HepG2 (cell line): ENCODE results near the gene DNAJC19. TPM values are rescaled to one million over a fixed set of nuclear protein-coding genes. Genes with fewer than 3 reads are reported as not detected.

Experiments
- ATF7-NPFF ChIP-seq: sonication (generic); formaldehyde crosslinking; IDR thresholded peaks from 2 replicates; pipeline ENCODE4 v1.8.1; 2023; ENCODE audit warnings: mild to moderate bottlenecking, low read depth, missing genetic modification reagents, moderate library complexity
- IKZF4 ChIP-seq: sonication (generic); formaldehyde crosslinking; IDR thresholded peaks from 2 replicates; pipeline ENCODE4 v1.5.1; 2020; ENCODE audit warnings: borderline replicate concordance, mild to moderate bottlenecking, low read depth, missing genetic modification reagents; ENCODE audit errors: not compliant biosample characterization
- KMT2A ChIP-seq: sonication (generic); formaldehyde crosslinking; IDR thresholded peaks from 2 replicates; pipeline ENCODE4 v1.4.0; 2020; ENCODE audit warnings: missing genetic modification reagents
- NCOA5 ChIP-seq: sonication (generic); formaldehyde crosslinking; IDR thresholded peaks from 2 replicates; pipeline ENCODE4 v1.4.0; 2020; ENCODE audit warnings: missing genetic modification reagents
- PAX8 ChIP-seq: sonication (generic); formaldehyde crosslinking; IDR thresholded peaks from 2 replicates; pipeline ENCODE4 v1.8.0; 2022; ENCODE audit warnings: mild to moderate bottlenecking, missing genetic modification reagents, borderline replicate concordance
- RBM22 ChIP-seq: fragments of 200-400 bp; formaldehyde crosslinking; optimal IDR thresholded peaks from 2 replicates; pipeline ENCODE3; 2017; ENCODE audit warnings: mild to moderate bottlenecking, low read length, moderate library complexity
- SKI ChIP-seq: fragments of 450-650 bp; IDR thresholded peaks from one replicate; pipeline ENCODE4 v1.6.1; 2018; ENCODE audit warnings: mild to moderate bottlenecking; ENCODE audit not compliant: partially characterized antibody
- SRY ChIP-seq: sonication (generic); formaldehyde crosslinking; IDR thresholded peaks from 2 replicates; pipeline ENCODE4 v1.8.0; 2022; ENCODE audit warnings: mild to moderate bottlenecking, missing genetic modification reagents
- TP53 ChIP-seq: sonication (generic); formaldehyde crosslinking; conservative IDR thresholded peaks from 2 replicates; pipeline ENCODE4 v1.4.0; 2020; ENCODE audit warnings: missing genetic modification reagents
- ZNF331 ChIP-seq: sonication (generic); formaldehyde crosslinking; IDR thresholded peaks from 2 replicates; pipeline ENCODE4 v1.4.0; 2020; ENCODE audit warnings: missing genetic modification reagents
- ZNF629 ChIP-seq: sonication (generic); formaldehyde crosslinking; conservative IDR thresholded peaks from 2 replicates; pipeline ENCODE4 v1.5.0; 2020; ENCODE audit warnings: missing genetic modification reagents
- ZNF644 ChIP-seq: IDR thresholded peaks from 2 replicates; pipeline ENCODE4 v1.6.1; 2016; ENCODE audit warnings: low read depth
- polyA plus RNA-seq, 8 experiments: library from polyadenylated mRNA; depleted of rRNA in 3 of 8; stranded (reverse) in 7 of 8; unstranded in 1 of 8; fragments of >200 nt; fragmentation: Illumina TruSeq in 4 of 8; extraction: Trizol in 4 of 8; gene quantifications; 2 replicates each; pipeline versions ENCODE4 v1.2.1 to v1.2.3, GENCODE V29; 2011 to 2016; ENCODE audit warnings: low read depth in 4 of 8, missing spikeins in 1 of 8, mixed read lengths in 1 of 8; ENCODE audit not compliant: insufficient read depth in 1 of 8
- total RNA-seq, 5 experiments: library from RNA; depleted of rRNA; stranded (reverse); fragments of >200 nt; fragmentation: Illumina TruSeq; extraction: Trizol; gene quantifications; 2 replicates each; pipeline ENCODE4 v1.2.3, GENCODE V29; 2016; ENCODE audit warnings: low read depth in 1 of 5
- TF ChIP-seq, protein P1 (sequence below): sonication (generic); formaldehyde crosslinking; IDR thresholded peaks from 2 replicates; pipeline ENCODE4 v1.9.0; 2021; ENCODE audit warnings: missing genetic modification reagents, borderline replicate concordance
- TF ChIP-seq, protein P2 (sequence below): sonication (generic); formaldehyde crosslinking; IDR thresholded peaks from 2 replicates; pipeline ENCODE4 v1.5.1; 2020; ENCODE audit warnings: missing genetic modification reagents, mild to moderate bottlenecking, borderline replicate concordance
- TF ChIP-seq, protein P3 (sequence below): sonication (generic); formaldehyde crosslinking; IDR thresholded peaks from 2 replicates; pipeline ENCODE4 v1.8.1; 2023; ENCODE audit warnings: missing genetic modification reagents, inconsistent platforms, borderline replicate concordance
- TF ChIP-seq, protein P4 (sequence below): sonication (generic); formaldehyde crosslinking; IDR thresholded peaks from 2 replicates; pipeline ENCODE4 v1.4.0; 2020; ENCODE audit warnings: mild to moderate bottlenecking, missing genetic modification reagents
- TF ChIP-seq, protein P5 (sequence below): sonication (generic); formaldehyde crosslinking; IDR thresholded peaks from 2 replicates; pipeline ENCODE4 v1.8.0; 2022; ENCODE audit warnings: mild to moderate bottlenecking, missing genetic modification reagents, borderline replicate concordance
- TF ChIP-seq, protein P6 (sequence below): sonication (generic); formaldehyde crosslinking; IDR thresholded peaks from 2 replicates; pipeline ENCODE4 v1.9.0; 2021; ENCODE audit warnings: missing genetic modification reagents, borderline replicate concordance

Gene DNAJC19
- total and polyA plus RNA-seq, 2 of the 13 experiments (the other 11 are each of a cell fraction or from before 2014, with no cell fraction given): 51.1 to 75.8 TPM

DNA sequence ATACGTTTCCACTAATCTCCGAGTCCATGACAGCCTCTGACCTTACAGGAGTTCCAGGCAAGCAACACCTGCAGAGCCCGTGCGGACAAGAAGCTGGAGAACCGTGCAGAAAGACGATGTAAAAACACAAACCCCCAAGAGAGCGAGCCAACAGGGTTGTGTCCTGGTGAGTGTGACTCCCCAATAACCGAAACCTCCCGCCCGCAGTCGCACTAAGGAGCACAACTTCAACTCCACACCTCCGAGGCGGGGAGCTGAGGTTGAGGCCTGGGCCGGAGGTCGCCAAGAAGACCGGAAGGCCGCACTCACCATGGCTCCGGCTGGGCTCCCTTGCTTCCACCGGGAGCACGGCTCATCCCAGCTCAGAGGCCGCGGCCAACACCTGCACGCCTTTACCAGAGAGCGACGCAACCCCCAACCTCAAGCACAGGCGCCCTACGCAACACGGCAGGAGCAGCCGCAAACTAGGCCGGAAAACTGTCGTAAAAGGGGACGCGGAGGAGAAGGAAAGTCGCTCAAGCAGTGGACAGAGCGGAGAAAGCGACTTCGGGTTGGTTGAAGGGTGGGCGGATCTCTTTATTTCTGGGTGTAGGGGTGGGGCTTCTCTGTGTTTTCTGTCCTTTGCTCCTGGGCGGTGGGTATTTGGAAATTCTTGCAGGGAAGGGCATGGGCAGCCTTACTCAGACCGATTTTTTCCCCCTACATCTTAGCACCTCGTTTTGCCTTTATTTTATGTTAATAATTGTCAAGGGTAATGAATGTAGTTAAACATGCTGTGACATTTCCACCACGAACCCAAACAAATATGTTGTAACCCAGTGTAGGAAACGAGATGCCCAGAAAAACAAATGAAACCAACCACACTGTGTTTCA, at the start of gene DNAJC19 (continued):
- TF ChIP-seq ATF7-NPFF (peak; percentile 89), RBM22 (no peak), TP53 (peak; percentile 28; the same call in 1 of the 2 replicates), ZNF629 (no peak), SKI (no peak), PAX8 (CRISPR knock-in tag) (no peak), IKZF4 (CRISPR knock-in tag) (no peak), ZNF331 (no peak; the same call in 1 of the 2 replicates), ZNF644 (CRISPR knock-in tag) (peak; percentile 70; the same call in 1 of the 2 replicates), KMT2A (peak; percentile 92), NCOA5 (CRISPR knock-in tag) (no peak), SRY (CRISPR knock-in tag) (no peak)
- TF ChIP-seq, protein P1, sequence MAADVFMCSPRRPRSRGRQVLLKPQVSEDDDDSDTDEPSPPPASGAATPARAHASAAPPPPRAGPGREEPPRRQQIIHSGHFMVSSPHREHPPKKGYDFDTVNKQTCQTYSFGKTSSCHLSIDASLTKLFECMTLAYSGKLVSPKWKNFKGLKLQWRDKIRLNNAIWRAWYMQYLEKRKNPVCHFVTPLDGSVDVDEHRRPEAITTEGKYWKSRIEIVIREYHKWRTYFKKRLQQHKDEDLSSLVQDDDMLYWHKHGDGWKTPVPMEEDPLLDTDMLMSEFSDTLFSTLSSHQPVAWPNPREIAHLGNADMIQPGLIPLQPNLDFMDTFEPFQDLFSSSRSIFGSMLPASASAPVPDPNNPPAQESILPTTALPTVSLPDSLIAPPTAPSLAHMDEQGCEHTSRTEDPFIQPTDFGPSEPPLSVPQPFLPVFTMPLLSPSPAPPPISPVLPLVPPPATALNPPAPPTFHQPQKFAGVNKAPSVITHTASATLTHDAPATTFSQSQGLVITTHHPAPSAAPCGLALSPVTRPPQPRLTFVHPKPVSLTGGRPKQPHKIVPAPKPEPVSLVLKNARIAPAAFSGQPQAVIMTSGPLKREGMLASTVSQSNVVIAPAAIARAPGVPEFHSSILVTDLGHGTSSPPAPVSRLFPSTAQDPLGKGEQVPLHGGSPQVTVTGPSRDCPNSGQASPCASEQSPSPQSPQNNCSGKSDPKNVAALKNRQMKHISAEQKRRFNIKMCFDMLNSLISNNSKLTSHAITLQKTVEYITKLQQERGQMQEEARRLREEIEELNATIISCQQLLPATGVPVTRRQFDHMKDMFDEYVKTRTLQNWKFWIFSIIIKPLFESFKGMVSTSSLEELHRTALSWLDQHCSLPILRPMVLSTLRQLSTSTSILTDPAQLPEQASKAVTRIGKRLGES: no peak
- TF ChIP-seq, protein P2, sequence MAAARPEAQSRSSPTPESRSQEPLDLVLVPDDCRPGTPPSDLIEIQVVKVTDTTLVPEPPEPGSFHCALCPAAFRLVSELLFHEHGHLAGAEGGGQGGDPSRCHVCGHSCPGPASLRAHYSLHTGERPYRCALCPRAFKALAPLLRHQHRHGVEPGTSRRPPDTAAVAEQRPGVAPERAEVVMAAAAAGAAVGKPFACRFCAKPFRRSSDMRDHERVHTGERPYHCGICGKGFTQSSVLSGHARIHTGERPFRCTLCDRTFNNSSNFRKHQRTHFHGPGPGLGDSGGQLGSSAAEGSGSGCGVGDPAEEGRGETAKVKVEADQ (CRISPR knock-in tag): 0 out of 2 replicates have a peak, but pooled peaks have one; percentile 42
- TF ChIP-seq, protein P3, sequence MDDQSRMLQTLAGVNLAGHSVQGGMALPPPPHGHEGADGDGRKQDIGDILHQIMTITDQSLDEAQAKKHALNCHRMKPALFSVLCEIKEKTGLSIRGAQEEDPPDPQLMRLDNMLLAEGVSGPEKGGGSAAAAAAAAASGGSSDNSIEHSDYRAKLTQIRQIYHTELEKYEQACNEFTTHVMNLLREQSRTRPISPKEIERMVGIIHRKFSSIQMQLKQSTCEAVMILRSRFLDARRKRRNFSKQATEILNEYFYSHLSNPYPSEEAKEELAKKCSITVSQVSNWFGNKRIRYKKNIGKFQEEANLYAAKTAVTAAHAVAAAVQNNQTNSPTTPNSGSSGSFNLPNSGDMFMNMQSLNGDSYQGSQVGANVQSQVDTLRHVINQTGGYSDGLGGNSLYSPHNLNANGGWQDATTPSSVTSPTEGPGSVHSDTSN (CRISPR knock-in tag): no peak
- TF ChIP-seq, protein P4, sequence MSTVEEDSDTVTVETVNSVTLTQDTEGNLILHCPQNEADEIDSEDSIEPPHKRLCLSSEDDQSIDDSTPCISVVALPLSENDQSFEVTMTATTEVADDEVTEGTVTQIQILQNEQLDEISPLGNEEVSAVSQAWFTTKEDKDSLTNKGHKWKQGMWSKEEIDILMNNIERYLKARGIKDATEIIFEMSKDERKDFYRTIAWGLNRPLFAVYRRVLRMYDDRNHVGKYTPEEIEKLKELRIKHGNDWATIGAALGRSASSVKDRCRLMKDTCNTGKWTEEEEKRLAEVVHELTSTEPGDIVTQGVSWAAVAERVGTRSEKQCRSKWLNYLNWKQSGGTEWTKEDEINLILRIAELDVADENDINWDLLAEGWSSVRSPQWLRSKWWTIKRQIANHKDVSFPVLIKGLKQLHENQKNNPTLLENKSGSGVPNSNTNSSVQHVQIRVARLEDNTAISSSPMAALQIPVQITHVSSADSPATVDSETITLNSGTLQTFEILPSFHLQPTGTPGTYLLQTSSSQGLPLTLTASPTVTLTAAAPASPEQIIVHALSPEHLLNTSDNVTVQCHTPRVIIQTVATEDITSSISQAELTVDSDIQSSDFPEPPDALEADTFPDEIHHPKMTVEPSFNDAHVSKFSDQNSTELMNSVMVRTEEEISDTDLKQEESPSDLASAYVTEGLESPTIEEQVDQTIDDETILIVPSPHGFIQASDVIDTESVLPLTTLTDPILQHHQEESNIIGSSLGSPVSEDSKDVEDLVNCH (CRISPR knock-in tag): no peak
- TF ChIP-seq, protein P5, sequence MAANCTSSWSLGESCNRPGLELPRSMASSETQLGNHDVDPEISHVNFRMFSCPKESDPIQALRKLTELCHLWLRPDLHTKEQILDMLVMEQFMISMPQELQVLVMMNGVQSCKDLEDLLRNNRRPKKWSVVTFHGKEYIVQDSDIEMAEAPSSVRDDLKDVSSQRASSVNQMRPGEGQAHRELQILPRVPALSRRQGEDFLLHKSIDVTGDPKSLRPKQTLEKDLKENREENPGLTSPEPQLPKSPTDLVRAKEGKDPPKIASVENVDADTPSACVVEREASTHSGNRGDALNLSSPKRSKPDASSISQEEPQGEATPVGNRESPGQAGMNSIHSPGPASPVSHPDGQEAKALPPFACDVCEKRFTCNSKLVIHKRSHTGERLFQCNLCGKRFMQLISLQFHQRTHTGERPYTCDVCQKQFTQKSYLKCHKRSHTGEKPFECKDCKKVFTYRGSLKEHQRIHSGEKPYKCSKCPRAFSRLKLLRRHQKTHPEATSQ: peak; percentile 91
- TF ChIP-seq, protein P6, sequence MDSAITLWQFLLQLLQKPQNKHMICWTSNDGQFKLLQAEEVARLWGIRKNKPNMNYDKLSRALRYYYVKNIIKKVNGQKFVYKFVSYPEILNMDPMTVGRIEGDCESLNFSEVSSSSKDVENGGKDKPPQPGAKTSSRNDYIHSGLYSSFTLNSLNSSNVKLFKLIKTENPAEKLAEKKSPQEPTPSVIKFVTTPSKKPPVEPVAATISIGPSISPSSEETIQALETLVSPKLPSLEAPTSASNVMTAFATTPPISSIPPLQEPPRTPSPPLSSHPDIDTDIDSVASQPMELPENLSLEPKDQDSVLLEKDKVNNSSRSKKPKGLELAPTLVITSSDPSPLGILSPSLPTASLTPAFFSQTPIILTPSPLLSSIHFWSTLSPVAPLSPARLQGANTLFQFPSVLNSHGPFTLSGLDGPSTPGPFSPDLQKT (CRISPR knock-in tag): no peak
